Stimulated activated CD4-positive, alpha-beta T cell treated with anti-CD3 and anti-CD28 coated beads, TNF-alpha, amount 100 ng/mL, for 48 hours (primary cell): ENCODE data around the gene SLC2A13.
"Not testable (repeated sequence)": the region's sequence is repeated elsewhere in the genome, so short reads cannot be mapped to it uniquely, and the experiment has no call there.

Source experiments
- DNase-seq, 3 donors: peaks; one replicate each; pipeline ENCODE4 v3.0.0-alpha.2; 2020; ENCODE audit warnings: low read depth in 3 of 3

The SLC2A13 gene

GRCh38 chr12:39928181-39928899 is 177.5 kb downstream of the SLC2A13 start:
- DNase-seq: no peak

GRCh38 chr12:39923364-39923763 is 182.5 kb downstream of the SLC2A13 start:
- no peak for DNase-seq

- not testable (repeated sequence) for DNase-seq
These were observed 183.3 kb downstream of the SLC2A13 start for GRCh38 chr12:39922598-39922997.

GRCh38 chr12:39920647-39921046 is 185.2 kb downstream of the SLC2A13 start:
- no peak for DNase-seq

GRCh38 chr12:39920222-39920621 is 185.7 kb downstream of the SLC2A13 start:
- no peak for DNase-seq

- DNase-seq: no peak
These were observed 186.1 kb downstream of the SLC2A13 start for GRCh38 chr12:39919790-39920189.

GRCh38 chr12:39915249-39915648 is 190.6 kb downstream of the SLC2A13 start:
- no peak for DNase-seq

GRCh38 chr12:39912211-39912980 is 193.5 kb downstream of the SLC2A13 start:
- DNase-seq: no peak

- no peak for DNase-seq
These were observed 199.6 kb downstream of the SLC2A13 start for GRCh38 chr12:39906237-39906636.

GRCh38 chr12:39905152-39905551 is 200.7 kb downstream of the SLC2A13 start:
- no peak for DNase-seq

GRCh38 chr12:39902821-39903220 is 203.1 kb downstream of the SLC2A13 start:
- DNase-seq: no peak

- no peak for DNase-seq
These were observed 208.6 kb downstream of the SLC2A13 start for GRCh38 chr12:39897315-39897714.

GRCh38 chr12:39893388-39893787 is 212.5 kb downstream of the SLC2A13 start:
- not testable (repeated sequence) for DNase-seq

GRCh38 chr12:39892146-39892545 is 213.7 kb downstream of the SLC2A13 start:
- DNase-seq: no peak

GRCh38 chr12:39887856-39888255 is 218.0 kb downstream of the SLC2A13 start:
- DNase-seq: no peak

- DNase-seq: no peak
These were observed 219.8 kb downstream of the SLC2A13 start for GRCh38 chr12:39886106-39886505.

GRCh38 chr12:39884616-39885125 is 221.2 kb downstream of the SLC2A13 start:
- DNase-seq: no peak

- DNase-seq: no peak
These were observed 222.5 kb downstream of the SLC2A13 start for GRCh38 chr12:39883411-39883810.

- no peak for DNase-seq
These were observed 227.1 kb downstream of the SLC2A13 start for GRCh38 chr12:39878753-39879152.

- no peak for DNase-seq
These were observed 230.2 kb downstream of the SLC2A13 start for GRCh38 chr12:39875721-39876120.

GRCh38 chr12:39874785-39875184 is 231.1 kb downstream of the SLC2A13 start:
- DNase-seq: no peak

GRCh38 chr12:39873065-39873464 is 232.8 kb downstream of the SLC2A13 start:
- no peak for DNase-seq

GRCh38 chr12:39872425-39872824 is 233.5 kb downstream of the SLC2A13 start:
- no peak for DNase-seq
